DOHH2 (cell line): ENCODE results near the gene LRRC4B.
"Not testable (repeated sequence)": the region's sequence is repeated elsewhere in the genome, so short reads cannot be mapped to it uniquely, and the experiment has no call there.

ENCODE experiments used
- H3F3A ChIP-seq: fragments of 200-600 bp; sonication (generic), shearing (Covaris generic); 2 replicates; pipeline ENCODE4 v1.6.0; 2016; ENCODE audit warnings: antibody characterized with exemption, mild to moderate bottlenecking; ENCODE audit not compliant: control insufficient read depth, insufficient read depth
- H3K27ac ChIP-seq: fragments of 200-600 bp; sonication (generic); 2 replicates; pipeline ENCODE4 v1.5.1; 2014; ENCODE audit warnings: low read depth, mild to moderate bottlenecking, low read length, moderate library complexity
- H3K27me3 ChIP-seq: fragments of 200-600 bp; sonication (generic); 2 replicates; pipeline ENCODE4 v1.6.1; 2014; ENCODE audit warnings: mild to moderate bottlenecking, low read length, mixed read lengths; ENCODE audit not compliant: control insufficient read depth
- H3K36me3 ChIP-seq: fragments of 200-600 bp; sonication (generic); 2 replicates; pipeline ENCODE4 v1.6.1; 2014; ENCODE audit warnings: mild to moderate bottlenecking, low read length, moderate library complexity, mixed read lengths; ENCODE audit not compliant: control insufficient read depth
- H3K4me1 ChIP-seq: fragments of 200-600 bp; sonication (generic); 2 replicates; pipeline ENCODE4 v1.6.1; 2014; ENCODE audit warnings: mild to moderate bottlenecking, low read length, mixed read lengths; ENCODE audit not compliant: control insufficient read depth
- H3K4me2 ChIP-seq: fragments of 200-600 bp; sonication (generic); 2 replicates; pipeline ENCODE4 v1.6.0; 2014; ENCODE audit warnings: mild to moderate bottlenecking, low read length, moderate library complexity
- H3K4me3 ChIP-seq: fragments of 200-600 bp; sonication (generic); 2 replicates; pipeline ENCODE4 v1.5.1; 2014; ENCODE audit warnings: mild to moderate bottlenecking, low read length, mixed read lengths
- H3K79me2 ChIP-seq: fragments of 200-600 bp; sonication (generic); 2 replicates; pipeline ENCODE4 v1.6.1; 2014; ENCODE audit warnings: mild to moderate bottlenecking, low read length, mixed read lengths; ENCODE audit not compliant: control insufficient read depth
- H3K9me2 ChIP-seq: fragments of 200-600 bp; sonication (generic); replicated peaks from 2 replicates; pipeline ENCODE4 v1.6.1; 2014; ENCODE audit warnings: mild to moderate bottlenecking, low read length, mixed read lengths; ENCODE audit not compliant: control insufficient read depth
- H3K9me3 ChIP-seq: fragments of 200-600 bp; sonication (generic); 2 replicates; pipeline ENCODE4 v1.6.1; 2014; ENCODE audit warnings: antibody characterized with exemption, low read length, mixed read lengths; ENCODE audit not compliant: control insufficient read depth, insufficient read depth
- H4K20me1 ChIP-seq: fragments of 200-600 bp; sonication (generic); 2 replicates; pipeline ENCODE4 v1.6.0; 2014; ENCODE audit warnings: low read depth, mild to moderate bottlenecking, antibody characterized with exemption, low read length, moderate library complexity; ENCODE audit not compliant: control insufficient read depth, insufficient read depth
- EZH2phosphoT487 ChIP-seq: fragments of 200-600 bp; sonication (generic); IDR thresholded peaks from 2 replicates; pipeline ENCODE4 v1.6.1; 2017; ENCODE audit warnings: borderline replicate concordance, mild to moderate bottlenecking, antibody characterized with exemption, low read length, moderate library complexity, mixed read lengths
- TF ChIP-seq, protein P1 (sequence below): fragments of 200-600 bp; sonication (generic); IDR thresholded peaks from one replicate; pipeline ENCODE4 v1.5.1; 2014; ENCODE audit warnings: antibody characterized with exemption, mild to moderate bottlenecking, low read depth, low read length; ENCODE audit not compliant: poor library complexity, severe bottlenecking

LRRC4B gene, protein sequence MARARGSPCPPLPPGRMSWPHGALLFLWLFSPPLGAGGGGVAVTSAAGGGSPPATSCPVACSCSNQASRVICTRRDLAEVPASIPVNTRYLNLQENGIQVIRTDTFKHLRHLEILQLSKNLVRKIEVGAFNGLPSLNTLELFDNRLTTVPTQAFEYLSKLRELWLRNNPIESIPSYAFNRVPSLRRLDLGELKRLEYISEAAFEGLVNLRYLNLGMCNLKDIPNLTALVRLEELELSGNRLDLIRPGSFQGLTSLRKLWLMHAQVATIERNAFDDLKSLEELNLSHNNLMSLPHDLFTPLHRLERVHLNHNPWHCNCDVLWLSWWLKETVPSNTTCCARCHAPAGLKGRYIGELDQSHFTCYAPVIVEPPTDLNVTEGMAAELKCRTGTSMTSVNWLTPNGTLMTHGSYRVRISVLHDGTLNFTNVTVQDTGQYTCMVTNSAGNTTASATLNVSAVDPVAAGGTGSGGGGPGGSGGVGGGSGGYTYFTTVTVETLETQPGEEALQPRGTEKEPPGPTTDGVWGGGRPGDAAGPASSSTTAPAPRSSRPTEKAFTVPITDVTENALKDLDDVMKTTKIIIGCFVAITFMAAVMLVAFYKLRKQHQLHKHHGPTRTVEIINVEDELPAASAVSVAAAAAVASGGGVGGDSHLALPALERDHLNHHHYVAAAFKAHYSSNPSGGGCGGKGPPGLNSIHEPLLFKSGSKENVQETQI

DNA sequence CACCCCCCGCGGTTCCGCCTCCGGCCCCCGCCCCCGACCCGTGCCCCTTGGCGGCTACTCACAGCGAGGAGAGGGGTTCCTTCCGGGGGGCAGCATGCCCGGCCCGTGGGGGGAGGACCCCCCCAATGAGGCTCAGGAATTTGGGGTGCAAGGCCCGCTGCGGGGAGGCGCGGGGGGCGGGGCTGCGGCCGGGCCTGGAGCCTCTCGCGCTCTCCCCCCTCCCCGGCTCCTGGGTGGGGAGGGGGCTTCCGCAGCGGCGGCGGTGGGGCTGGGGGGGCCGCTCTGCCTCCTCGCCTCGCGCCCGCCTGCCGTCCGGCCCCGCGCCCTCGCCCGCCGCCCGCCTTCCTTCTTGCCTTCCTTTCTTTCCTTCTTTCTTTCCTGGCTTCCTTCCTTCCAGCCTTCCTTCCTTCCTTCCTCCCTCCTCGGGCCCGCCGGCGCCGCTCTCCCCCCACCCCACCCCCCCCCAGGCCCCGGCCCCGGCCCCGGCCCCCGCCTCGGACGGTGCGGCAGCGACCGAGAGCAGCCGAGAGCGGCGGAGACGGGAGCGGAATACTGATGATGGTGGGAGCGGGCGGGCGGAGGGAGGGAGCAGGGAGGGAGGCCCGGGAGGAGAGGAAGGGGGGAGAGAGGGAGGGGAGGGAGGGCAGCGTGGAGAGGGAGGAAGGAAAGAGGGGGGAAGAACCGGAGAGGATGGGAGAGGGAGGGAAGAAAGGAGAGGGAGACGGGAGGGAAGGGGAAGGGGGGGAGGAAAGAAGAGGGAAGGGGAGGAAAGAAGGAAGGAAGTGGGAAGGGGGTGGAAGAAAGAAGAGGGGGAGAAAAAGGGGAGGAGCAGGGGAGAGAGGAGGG lies at the start of gene LRRC4B:
Gene LRRC4B (minus strand): TSS at position 554 of the 846 bp plus-strand sequence. CDS start 19,597 bp downstream, outside the sequence.
- no peak within 1 kb of the TSS for H3K4me3 ChIP-seq
- H3K27ac ChIP-seq = no peak within 1 kb of the TSS
- no peaks in the 10 kb centered on the region for H3K9me2 ChIP-seq
- peaks cover 37% of the 10 kb centered on the region for H3K27me3 ChIP-seq
- no peaks in the 10 kb centered on the region for H4K20me1 ChIP-seq
- no peaks in the 10 kb centered on the region for H3K79me2 ChIP-seq
- H3K4me2 ChIP-seq = no peak within 1 kb of the TSS
- no peaks in the 10 kb centered on the region for H3K36me3 ChIP-seq
- no peaks in the 10 kb centered on the region for H3K4me1 ChIP-seq
- H3F3A ChIP-seq = no peaks in the 10 kb centered on the region
- no peaks in the 10 kb centered on the region for H3K9me3 ChIP-seq
- TF ChIP-seq EZH2phosphoT487 = no peak
- TF ChIP-seq, protein P1, sequence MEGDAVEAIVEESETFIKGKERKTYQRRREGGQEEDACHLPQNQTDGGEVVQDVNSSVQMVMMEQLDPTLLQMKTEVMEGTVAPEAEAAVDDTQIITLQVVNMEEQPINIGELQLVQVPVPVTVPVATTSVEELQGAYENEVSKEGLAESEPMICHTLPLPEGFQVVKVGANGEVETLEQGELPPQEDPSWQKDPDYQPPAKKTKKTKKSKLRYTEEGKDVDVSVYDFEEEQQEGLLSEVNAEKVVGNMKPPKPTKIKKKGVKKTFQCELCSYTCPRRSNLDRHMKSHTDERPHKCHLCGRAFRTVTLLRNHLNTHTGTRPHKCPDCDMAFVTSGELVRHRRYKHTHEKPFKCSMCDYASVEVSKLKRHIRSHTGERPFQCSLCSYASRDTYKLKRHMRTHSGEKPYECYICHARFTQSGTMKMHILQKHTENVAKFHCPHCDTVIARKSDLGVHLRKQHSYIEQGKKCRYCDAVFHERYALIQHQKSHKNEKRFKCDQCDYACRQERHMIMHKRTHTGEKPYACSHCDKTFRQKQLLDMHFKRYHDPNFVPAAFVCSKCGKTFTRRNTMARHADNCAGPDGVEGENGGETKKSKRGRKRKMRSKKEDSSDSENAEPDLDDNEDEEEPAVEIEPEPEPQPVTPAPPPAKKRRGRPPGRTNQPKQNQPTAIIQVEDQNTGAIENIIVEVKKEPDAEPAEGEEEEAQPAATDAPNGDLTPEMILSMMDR = no peak

DNA sequence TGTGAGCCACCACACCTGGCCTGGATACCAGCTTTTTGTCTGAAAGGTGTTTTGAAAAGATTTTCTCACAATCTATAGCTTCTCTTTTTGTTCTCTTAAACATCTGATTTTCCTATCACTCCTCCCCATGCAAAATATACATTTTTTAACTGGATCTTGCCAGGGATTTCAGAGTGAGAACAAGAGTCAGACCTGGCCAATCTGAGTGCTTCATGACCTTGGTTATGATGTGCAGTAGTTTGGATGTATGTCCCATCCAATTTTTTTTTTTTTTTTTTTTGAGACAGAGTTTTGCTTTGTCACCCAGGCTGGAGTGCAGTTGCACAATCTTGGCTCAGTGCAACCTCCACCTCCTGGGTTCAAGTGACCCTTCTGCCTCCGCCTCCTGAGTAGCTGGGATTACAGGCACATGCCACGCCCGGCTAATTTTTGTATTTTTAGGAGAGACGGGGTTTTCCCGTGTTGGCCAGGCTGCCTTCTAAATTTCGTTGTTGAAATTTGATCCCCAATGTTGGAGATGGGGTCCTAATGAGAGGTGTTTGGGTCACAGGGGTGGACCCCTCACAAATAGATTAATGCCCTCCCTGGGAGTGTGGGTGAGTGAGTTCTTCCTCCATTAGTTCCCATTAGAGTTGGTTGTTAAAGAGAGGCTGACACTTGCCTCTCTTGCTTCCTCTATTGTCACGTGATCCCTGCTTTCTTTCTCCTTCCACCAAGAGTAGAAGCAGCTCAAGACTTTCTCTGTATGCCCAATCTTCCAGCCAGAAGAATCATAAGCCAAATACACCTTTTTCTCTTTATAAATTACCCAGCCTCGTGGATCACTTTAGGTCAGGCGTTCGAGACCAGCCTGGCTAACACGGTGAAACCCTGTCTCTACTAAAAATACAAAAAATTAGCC lies 44.5 kb upstream of the LRRC4B start:
- not testable (repeated sequence) for H3K36me3 ChIP-seq, H3K27ac ChIP-seq, H3K9me3 ChIP-seq, H3K79me2 ChIP-seq, H3K27me3 ChIP-seq, H4K20me1 ChIP-seq, H3K4me3 ChIP-seq, H3F3A ChIP-seq, H3K4me2 ChIP-seq, H3K9me2 ChIP-seq, H3K4me1 ChIP-seq

DNA sequence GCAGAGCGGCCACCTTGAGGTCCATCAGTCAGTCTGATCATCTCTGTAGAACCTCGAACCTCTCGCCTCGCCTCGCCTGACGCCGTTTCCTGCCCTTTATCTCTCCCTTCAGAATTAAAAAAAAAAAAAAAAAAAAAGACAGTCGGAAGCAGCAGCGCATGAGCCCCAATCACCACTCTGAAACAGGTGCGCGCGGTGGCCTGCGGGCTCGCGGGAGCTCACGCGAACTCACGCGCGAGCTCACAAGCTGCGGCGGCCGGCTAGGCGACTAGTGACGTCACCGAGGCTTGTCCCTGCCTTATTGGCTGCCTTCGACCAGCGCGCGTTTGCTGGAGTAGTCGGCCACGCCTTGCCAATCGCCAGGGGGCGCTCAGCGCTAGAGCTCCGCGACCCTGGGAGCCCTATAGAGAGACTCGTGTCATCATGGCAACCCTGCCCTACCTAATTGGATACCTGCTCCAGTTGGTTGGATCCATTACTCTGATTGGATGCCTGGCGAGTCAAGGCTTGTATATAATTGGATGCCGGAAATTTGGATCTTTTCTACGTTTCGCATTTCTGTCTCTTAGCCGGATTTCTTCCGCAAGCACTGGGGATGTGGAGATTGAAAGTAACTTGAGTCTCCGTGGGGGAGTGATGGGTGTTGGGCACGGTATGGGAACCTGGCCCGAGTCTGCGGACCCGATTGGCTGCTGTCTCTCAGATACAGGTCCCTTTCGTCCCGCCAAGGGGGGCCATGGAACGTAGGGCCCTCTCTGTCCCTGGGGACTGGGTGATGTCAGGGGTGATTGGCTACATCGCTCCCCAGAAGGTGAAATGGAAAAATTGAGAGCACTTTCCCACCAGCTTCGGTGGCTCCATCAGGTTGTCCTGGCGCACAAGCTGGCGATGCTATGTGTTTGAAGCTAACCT lies 39.9 kb upstream of the LRRC4B start:
- Histone ChIP-seq H3K9me3 (no peaks in the 10 kb centered on the region), H3K9me2 (no peaks in the 10 kb centered on the region), H3K4me3 (no peak overlapping the region), H3K4me2 (peak overlapping the region; percentile 27; the same call in 1 of the 2 replicates), H4K20me1 (no peaks in the 10 kb centered on the region), H3F3A (no peaks in the 10 kb centered on the region), H3K4me1 (no peaks in the 10 kb centered on the region), H3K79me2 (no peaks in the 10 kb centered on the region), H3K27me3 (no peaks in the 10 kb centered on the region), H3K36me3 (no peaks in the 10 kb centered on the region), H3K27ac (no peak overlapping the region)
- TF ChIP-seq EZH2phosphoT487 = no peak
- TF ChIP-seq, protein P1 = peak; percentile 65
